Right atrium auricular region (tissue), 2 donors: ENCODE results near the gene GALNT5. TPM values are rescaled to one million over a fixed set of nuclear protein-coding genes. Genes with fewer than 3 reads are reported as not detected.

Experiments used
- DNase-seq: peaks from one replicate; pipeline ENCODE4 v3.0.0-alpha.2; 2019; ENCODE audit warnings: low spot score
- H3K27ac ChIP-seq, 2 donors: fragments of 200-600 bp; sonication (generic); 1 replicate in 1 of 2; 2 replicates in 1 of 2; pipeline ENCODE4 v1.5.1; 2016 to 2019
- H3K27me3 ChIP-seq, 2 donors: fragments of 200-600 bp; sonication (generic); one replicate each; pipeline versions ENCODE4 v1.5.1 to v1.6.0; 2017 to 2019
- H3K36me3 ChIP-seq: fragments of 200-600 bp; sonication (generic); one replicate; pipeline ENCODE4 v1.5.1; 2016
- H3K4me1 ChIP-seq, 2 donors: fragments of 200-600 bp; sonication (generic); one replicate each; pipeline versions ENCODE4 v1.5.1 to v1.6.0; 2017 to 2019
- H3K4me3 ChIP-seq, 2 donors: fragments of 200-600 bp; sonication (generic); 1 replicate in 1 of 2; 2 replicates in 1 of 2; pipeline ENCODE4 v1.5.1; 2017 to 2019; ENCODE audit warnings: mild to moderate bottlenecking in 1 of 2, moderate library complexity in 1 of 2
- H3K9me3 ChIP-seq, 2 donors: fragments of 200-600 bp; sonication (generic); one replicate each; pipeline ENCODE4 v1.5.1; 2019
- total RNA-seq, 2 donors: library from RNA; depleted of rRNA; stranded (reverse); fragments of >200 nt; gene quantifications; one replicate each; pipeline ENCODE4 v1.1.0, GENCODE V29; 2016
- TF ChIP-seq, protein P1 (sequence below), 2 donors: fragments of 200-600 bp; sonication (generic); IDR thresholded peaks; one replicate each; pipeline ENCODE4 v1.5.1; 2019; ENCODE audit warnings: antibody characterized with exemption in 2 of 2

The GALNT5 gene
- total RNA-seq, 2 donors from 2014 or later = 0.20 to 0.67 TPM

DNA sequence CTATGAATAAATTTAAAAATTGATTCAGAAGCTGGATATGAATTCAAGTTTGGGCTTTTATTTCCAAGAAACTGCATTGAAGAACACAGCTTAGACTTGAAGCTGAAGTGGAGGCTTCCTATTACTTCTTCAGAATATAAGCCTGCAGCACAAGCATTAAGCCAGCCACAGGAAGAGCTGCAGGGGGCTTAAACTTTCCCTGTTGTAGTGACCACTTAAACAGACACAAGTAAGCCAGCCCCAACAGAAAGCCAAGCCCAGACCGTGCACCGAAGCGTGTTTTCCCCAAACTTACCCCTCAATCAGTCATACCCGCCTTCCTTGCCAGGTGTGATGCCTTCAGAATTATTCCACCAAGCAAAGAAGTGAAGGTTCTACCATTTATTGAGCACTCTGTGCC is 39.5 kb downstream of the GALNT5 start:
- Histone ChIP-seq H3K27ac (no peak overlapping the region), H3K27me3 (no peaks in the 10 kb centered on the region), H3K36me3 (no peaks in the 10 kb centered on the region), H3K4me3 (no peak overlapping the region), H3K4me1 (no peaks in the 10 kb centered on the region), H3K9me3 (no peaks in the 10 kb centered on the region)
- DNase-seq = no peak
- TF ChIP-seq, protein P1, sequence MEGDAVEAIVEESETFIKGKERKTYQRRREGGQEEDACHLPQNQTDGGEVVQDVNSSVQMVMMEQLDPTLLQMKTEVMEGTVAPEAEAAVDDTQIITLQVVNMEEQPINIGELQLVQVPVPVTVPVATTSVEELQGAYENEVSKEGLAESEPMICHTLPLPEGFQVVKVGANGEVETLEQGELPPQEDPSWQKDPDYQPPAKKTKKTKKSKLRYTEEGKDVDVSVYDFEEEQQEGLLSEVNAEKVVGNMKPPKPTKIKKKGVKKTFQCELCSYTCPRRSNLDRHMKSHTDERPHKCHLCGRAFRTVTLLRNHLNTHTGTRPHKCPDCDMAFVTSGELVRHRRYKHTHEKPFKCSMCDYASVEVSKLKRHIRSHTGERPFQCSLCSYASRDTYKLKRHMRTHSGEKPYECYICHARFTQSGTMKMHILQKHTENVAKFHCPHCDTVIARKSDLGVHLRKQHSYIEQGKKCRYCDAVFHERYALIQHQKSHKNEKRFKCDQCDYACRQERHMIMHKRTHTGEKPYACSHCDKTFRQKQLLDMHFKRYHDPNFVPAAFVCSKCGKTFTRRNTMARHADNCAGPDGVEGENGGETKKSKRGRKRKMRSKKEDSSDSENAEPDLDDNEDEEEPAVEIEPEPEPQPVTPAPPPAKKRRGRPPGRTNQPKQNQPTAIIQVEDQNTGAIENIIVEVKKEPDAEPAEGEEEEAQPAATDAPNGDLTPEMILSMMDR (IDR thresholded peaks at IDR 0.05) = no peak

DNA sequence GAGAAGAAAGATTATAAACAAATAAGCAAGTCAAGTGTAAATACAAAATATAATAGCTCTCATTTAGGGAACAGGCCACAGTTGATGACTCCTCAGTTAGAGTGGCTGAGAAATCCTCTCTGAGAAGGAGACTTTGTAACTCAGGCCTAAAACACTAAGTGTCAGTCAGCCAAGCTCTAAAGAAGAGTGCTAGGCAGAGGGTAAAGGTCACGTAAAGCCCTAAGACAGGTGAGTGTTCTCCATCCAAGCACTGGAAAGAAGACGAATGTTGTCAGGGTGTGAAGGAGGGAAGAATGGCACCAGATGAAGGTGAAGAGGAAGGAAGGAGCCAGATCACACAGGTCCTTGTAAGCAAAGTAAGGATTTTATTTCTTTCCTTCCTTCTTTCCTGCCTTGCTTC is 43.8 kb downstream of the GALNT5 start:
- DNase-seq = no peak
- H3K27me3 ChIP-seq = no peaks in the 10 kb centered on the region
- TF ChIP-seq, protein P1 (IDR thresholded peaks at IDR 0.05) = no peak
- H3K4me3 ChIP-seq = no peak overlapping the region
- H3K9me3 ChIP-seq = no peaks in the 10 kb centered on the region
- H3K27ac ChIP-seq = no peak overlapping the region
- no peaks in the 10 kb centered on the region for H3K4me1 ChIP-seq
- no peaks in the 10 kb centered on the region for H3K36me3 ChIP-seq

DNA sequence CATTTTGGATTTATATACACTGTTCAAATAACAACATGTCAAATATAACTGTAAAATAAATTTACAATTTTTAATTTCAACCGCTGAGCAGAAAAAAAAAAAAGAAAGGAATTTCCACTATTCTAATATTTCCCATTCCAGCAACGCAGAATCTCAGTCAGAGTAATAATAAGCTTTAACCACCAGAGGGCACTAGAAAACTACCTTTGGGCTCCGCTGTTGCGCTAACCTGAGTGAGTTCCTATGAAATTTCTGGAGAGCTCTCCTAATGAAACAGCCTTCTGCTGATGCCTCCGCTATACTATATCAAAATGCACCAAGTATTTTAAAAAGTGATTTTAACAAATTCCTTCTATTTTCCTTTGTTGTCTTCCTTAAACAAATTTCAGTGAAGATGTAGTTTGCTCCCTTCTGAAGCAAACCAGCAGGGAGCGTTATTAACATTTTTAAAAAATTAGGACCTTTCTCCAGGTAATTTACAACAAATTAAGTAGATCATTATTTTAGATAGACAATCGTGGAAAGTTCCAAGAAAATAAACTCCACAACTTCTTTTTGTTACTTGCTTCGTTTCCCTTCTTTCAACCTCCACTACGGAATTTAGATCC is 45.1 kb downstream of the GALNT5 start:
- Histone ChIP-seq H3K36me3 (no peaks in the 10 kb centered on the region), H3K27me3 (no peaks in the 10 kb centered on the region), H3K4me3 (no peak overlapping the region), H3K27ac (no peak overlapping the region), H3K4me1 (no peaks in the 10 kb centered on the region), H3K9me3 (no peaks in the 10 kb centered on the region)
- DNase-seq = no peak
- TF ChIP-seq, protein P1 (IDR thresholded peaks at IDR 0.05) = peak; percentile 60 to 86

DNA sequence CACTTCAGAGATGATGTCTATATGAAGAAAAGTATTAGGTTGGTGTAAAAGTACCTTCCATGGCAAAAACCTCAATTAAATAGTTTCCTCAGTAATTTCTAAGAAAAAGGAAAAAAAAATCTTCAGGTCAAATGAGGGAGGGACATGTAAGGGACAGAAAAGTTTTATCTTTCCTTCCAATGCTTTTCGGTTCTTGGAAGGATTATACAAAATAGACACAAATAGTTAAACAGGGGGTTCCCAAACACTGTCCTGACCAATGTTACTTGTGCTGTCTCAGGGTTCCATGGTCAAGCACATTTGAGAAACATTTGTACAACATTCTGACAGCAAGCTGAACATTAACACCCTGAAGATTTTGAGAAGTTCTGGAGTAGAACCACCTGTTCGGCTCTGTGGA is 46.1 kb downstream of the GALNT5 start:
- Histone ChIP-seq H3K27me3 (no peaks in the 10 kb centered on the region), H3K36me3 (no peaks in the 10 kb centered on the region), H3K27ac (no peak overlapping the region), H3K4me1 (no peaks in the 10 kb centered on the region), H3K4me3 (no peak overlapping the region), H3K9me3 (no peaks in the 10 kb centered on the region)
- TF ChIP-seq, protein P1 (IDR thresholded peaks at IDR 0.05) = no peak
- DNase-seq = no peak

DNA sequence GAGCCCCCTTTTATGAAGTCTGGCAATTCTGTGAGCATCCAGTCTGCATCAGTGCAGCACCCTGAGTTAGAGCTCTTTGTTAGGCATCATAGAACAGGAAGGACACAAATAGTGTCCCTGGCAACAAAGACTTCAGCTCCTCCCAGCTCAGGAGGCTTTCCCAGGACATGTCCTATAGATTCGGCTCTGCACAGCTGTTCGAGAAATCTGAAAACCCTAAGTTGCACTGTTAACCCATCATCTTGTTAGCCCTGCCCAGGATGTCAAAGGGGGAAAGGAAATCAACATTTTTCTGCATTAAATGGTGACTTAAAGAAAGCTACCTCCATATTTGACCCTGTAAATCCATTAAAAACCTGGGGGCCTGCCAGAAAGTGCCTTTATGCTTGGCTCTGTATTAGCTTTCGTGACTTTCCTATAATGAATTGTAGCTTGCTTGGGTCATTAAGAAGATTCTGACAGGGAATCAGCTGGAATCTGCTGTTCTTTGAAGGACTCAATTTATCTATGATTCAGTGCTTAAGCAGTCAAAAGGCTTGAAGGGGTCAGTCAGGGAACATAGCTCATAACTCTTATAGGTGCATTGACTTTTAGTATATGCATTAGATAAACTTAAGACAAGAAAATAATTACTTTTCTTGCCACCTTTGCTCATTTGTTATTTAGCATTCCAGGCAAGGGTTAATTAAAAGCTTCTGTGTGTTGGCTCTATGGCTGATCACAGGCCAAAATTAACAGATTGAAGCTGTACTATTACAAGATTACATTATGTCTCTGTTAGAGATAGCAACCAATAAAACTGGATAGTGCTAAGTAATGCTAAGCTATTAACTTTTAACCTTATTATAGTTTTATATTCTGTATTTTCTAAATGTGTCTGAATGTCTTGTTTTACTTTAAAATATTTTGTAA is 47.6 kb downstream of the GALNT5 start:
- no peak for DNase-seq
- no peaks in the 10 kb centered on the region for H3K27me3 ChIP-seq
- no peak overlapping the region for H3K27ac ChIP-seq
- H3K4me3 ChIP-seq = no peak overlapping the region
- TF ChIP-seq, protein P1 (IDR thresholded peaks at IDR 0.05) = no peak
- no peaks in the 10 kb centered on the region for H3K9me3 ChIP-seq
- no peaks in the 10 kb centered on the region for H3K4me1 ChIP-seq
- no peaks in the 10 kb centered on the region for H3K36me3 ChIP-seq
